Measurements from ENCODE around the gene CANX. TPM values are rescaled to one million over a fixed set of nuclear protein-coding genes. Genes with fewer than 3 reads are reported as not detected.
A peak's percentile ranks its signal among the peaks of the same experiment; 100 is the strongest.

CANX gene
- total and polyA plus RNA-seq, 3 donors from 2014 or later: 296 to 462 (median 351) TPM

DNA sequence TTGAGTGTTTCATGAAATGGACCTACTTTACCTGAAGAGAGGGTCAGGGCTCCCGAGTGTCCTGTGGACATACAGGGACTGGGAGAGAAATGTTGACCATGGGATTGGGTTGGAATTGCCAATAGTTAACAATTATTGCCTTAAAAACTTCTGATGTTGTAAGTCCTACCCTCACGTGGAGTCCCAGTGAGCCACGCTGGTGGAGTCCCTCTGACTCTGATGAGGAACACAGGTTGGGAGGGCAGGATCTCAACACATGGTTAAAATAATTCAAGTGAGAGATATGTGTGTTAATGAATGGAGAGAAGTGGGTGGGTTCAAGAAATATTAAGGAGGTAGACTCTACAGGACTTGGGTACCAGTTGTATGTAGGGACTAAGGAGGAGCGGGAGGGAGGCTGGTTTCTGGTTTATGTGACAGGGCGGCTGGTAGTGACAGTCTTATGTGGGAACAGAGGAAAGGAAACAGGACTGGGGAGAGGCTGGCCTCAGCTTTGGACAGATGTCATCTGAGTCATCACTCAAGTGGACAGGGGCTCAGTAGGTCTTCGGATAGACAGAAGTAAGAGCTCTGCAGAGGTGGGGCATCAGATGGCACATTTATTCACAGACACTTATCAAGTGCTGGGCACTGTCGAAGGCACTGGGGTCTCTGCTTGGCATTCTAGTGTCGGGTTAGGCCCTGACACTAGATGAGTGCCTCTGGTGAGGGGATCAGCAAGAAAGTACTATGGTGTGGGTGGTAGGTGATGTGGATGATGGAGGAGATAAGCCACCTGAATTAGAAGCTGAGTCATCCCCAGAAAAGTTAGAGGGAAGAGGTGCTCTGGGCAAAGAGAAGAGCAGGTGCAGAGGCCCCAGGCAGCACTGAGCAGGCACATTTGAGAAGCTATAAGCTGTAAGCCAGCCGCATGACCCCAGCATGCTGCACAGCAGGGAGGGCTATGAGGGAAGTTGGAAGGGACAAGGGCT, 61.1 kb downstream of the CANX start:
- Histone ChIP-seq H3K4me1 (peaks cover 30% of the 10 kb centered on the region), H3K27me3 (no peaks in the 10 kb centered on the region), H3K36me3 (ENCODE audit: low read depth, missing control alignments) (no peaks in the 10 kb centered on the region), H3K9me3 (no peaks in the 10 kb centered on the region), H3K27ac (no peak overlapping the region), H3K4me3 (no peak overlapping the region)
- no peak for DNase-seq
- TF ChIP-seq POLR2A (IDR thresholded peaks at IDR 0.05): no peak
- TF ChIP-seq, protein P1, sequence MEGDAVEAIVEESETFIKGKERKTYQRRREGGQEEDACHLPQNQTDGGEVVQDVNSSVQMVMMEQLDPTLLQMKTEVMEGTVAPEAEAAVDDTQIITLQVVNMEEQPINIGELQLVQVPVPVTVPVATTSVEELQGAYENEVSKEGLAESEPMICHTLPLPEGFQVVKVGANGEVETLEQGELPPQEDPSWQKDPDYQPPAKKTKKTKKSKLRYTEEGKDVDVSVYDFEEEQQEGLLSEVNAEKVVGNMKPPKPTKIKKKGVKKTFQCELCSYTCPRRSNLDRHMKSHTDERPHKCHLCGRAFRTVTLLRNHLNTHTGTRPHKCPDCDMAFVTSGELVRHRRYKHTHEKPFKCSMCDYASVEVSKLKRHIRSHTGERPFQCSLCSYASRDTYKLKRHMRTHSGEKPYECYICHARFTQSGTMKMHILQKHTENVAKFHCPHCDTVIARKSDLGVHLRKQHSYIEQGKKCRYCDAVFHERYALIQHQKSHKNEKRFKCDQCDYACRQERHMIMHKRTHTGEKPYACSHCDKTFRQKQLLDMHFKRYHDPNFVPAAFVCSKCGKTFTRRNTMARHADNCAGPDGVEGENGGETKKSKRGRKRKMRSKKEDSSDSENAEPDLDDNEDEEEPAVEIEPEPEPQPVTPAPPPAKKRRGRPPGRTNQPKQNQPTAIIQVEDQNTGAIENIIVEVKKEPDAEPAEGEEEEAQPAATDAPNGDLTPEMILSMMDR (IDR thresholded peaks at IDR 0.05): no peak
- intact Hi-C loops (cut with DNase I; ENCODE audit: low total_unique reads): no loop called here
- 88 to 92% methylated on average over 9 of the region's 9 CpGs for WGBS, 2 donors

DNA sequence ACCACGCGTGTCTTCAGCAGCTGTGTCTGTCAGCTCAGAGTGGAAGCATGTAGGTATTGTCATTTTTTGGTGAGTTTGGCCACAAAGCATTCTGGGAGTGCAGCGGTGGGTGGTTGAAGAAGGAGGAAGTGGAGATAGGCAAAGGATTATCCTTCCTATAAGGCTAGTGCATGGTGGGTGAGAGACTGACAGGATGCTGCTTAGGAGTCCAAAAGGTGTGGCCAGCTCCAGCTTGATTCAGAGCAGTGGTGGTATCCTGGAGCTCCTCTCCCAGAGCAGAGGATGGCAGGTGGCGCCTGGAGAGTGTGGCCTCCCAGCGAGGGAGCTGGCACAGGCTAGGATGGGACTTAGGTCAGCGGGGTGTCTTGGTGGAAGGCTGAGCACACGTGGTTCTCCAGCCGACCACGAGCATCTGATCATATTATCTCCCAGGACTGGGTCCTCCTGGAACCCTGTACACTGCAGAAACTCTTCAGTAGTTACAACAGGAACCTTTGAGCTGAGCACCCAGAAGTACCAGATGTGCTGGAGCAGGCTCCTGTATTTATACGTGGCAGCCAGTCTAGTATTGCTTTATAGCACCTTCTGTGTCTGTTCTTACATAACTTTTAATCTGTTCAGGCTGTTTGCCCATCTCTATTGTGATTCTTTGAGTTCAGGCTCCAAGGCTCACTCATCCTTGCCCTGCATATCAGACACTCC, 63.5 kb downstream of the CANX start:
- Histone ChIP-seq H3K9me3 (no peaks in the 10 kb centered on the region), H3K4me3 (no peak overlapping the region), H3K4me1 (peaks cover 21% of the 10 kb centered on the region), H3K27me3 (no peaks in the 10 kb centered on the region), H3K27ac (peak overlapping the region in 1 of 2 donors; percentile 32), H3K36me3 (ENCODE audit: low read depth, missing control alignments) (no peaks in the 10 kb centered on the region)
- no peak for DNase-seq
- 39 to 54% methylated on average over 10 of the region's 10 CpGs for WGBS, 2 donors
- intact Hi-C loops (cut with DNase I; ENCODE audit: low total_unique reads): no loop called here
- TF ChIP-seq, protein P1 (IDR thresholded peaks at IDR 0.05): no peak
- no peak for TF ChIP-seq POLR2A (IDR thresholded peaks at IDR 0.05)

DNA sequence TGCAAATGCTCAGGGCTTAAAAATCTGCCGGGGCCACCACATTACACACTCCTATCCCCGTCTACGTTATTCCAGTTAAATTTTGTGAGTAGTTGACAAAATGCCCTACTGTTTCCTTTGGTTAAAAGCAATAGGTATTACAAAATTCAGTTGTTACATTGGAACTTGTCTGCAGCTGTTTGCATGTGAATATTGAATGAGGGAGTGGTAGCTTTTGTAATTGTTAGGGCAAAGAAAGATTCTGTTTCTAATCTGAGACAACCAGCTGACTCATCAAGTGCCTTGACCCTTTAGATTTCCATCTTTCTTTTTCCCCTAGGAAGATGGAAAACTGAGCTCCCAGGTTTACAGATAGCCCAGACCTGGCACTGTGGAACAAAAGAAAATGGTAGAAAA, 64.0 kb downstream of the CANX start:
- Histone ChIP-seq H3K27ac (peak overlapping the region in 1 of 2 donors; percentile 32), H3K9me3 (no peaks in the 10 kb centered on the region), H3K4me1 (peaks cover 21% of the 10 kb centered on the region), H3K4me3 (no peak overlapping the region), H3K27me3 (no peaks in the 10 kb centered on the region), H3K36me3 (ENCODE audit: low read depth, missing control alignments) (no peaks in the 10 kb centered on the region)
- DNase-seq: no peak
- intact Hi-C loops (cut with DNase I; ENCODE audit: low total_unique reads): no loop called here
- 27 to 36% methylated on average over 3 of the region's 3 CpGs for WGBS, 2 donors
- TF ChIP-seq POLR2A (IDR thresholded peaks at IDR 0.05): no peak
- TF ChIP-seq, protein P1 (IDR thresholded peaks at IDR 0.05): no peak

DNA sequence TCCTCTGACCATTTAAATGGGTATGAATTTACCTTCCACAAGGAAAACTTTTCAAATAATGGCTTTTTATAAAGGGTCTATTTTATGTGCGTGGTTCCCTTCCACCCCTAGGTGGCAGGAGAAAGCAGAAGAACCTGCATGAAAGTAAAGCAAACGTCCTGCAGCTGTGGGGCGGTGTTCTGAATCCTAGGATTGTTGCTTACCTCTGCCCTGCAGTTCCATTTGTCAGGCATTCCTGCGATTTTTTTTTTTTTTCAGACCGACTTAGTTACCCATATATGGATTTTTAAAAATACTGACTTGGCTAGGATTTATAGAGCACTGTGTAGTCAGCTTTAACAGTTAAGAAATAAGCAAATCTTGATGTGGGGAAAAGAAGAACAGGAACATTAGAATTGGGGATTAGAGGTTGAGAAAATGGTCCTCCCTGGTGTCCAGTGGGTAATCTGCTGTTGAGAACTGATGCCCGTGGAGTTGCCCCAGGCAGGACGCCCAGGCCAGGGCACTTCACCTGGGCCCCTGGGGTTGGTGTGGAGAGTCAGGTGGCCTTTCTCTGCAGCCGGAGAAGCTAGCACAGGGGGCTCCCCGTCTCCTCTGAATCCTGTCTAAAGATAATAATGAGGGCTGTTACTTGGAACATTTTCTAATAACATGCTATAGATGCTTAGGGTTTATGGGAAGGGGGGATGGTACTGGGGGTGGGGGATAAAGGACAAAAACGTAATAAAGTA, 64.6 kb downstream of the CANX start:
- intact Hi-C loops (cut with DNase I; ENCODE audit: low total_unique reads): no loop called here
- peak; percentile 82 for DNase-seq
- Histone ChIP-seq H3K27me3 (no peaks in the 10 kb centered on the region), H3K36me3 (ENCODE audit: low read depth, missing control alignments) (no peaks in the 10 kb centered on the region), H3K4me1 (peaks cover 21% of the 10 kb centered on the region), H3K4me3 (no peak overlapping the region), H3K27ac (peak overlapping the region in 1 of 2 donors; percentile 32), H3K9me3 (no peaks in the 10 kb centered on the region)
- TF ChIP-seq, protein P1 (IDR thresholded peaks at IDR 0.05): peak; percentile 79 to 90 (median 87)
- no peak for TF ChIP-seq POLR2A (IDR thresholded peaks at IDR 0.05)
- 28 to 44% methylated on average over 10 of the region's 10 CpGs for WGBS, 2 donors

Data from testis (tissue), 3 donors.